ENCODE results near the gene ITPKC. TPM values are rescaled to one million over a fixed set of nuclear protein-coding genes. Genes with fewer than 3 reads are reported as not detected.

The ITPKC gene
- total and polyA plus RNA-seq, 9 of the 15 experiments (the other 6 are each of a cell fraction or from before 2014, with no cell fraction given), result 0.08 to 9.3 (median 5.8) TPM

GRCh38 chr19:40741527-40742390 is 24.8 kb downstream of the ITPKC start (continued):
- TF ChIP-seq MECOM (CRISPR knock-in tag; IDR thresholded peaks at IDR 0.05), result no peak
- TF ChIP-seq RAD51 (IDR thresholded peaks at IDR 0.05; ENCODE audit: borderline replicate concordance, low read depth), result peak; percentile 70
- no peak for TF ChIP-seq EWSR1 (IDR thresholded peaks at IDR 0.05; ENCODE audit: borderline replicate concordance, low read depth, partially characterized antibody)
- no peak for TF ChIP-seq SP2 (IDR thresholded peaks at IDR 0.05; ENCODE audit: extremely low read depth, low read depth, low read length, poor library complexity, severe bottlenecking)
- no peak for TF ChIP-seq C11orf30 (IDR thresholded peaks at IDR 0.05; ENCODE audit: low read depth)
- TF ChIP-seq ELK3 (CRISPR knock-in tag; IDR thresholded peaks at IDR 0.05), result no peak
- TF ChIP-seq PHF21A (IDR thresholded peaks at IDR 0.05; ENCODE audit: borderline replicate concordance, low read depth), result no peak
- no peak for TF ChIP-seq BRD9 (IDR thresholded peaks at IDR 0.05; ENCODE audit: low read depth, partially characterized antibody)
- peak; percentile 82; the same call in 1 of the 2 replicates for TF ChIP-seq TOE1 (IDR thresholded peaks at IDR 0.05; ENCODE audit: borderline replicate concordance)
- TF ChIP-seq TOE1 (CRISPR knock-in tag; IDR thresholded peaks at IDR 0.05; ENCODE audit: borderline replicate concordance, low read depth), result no peak
- TF ChIP-seq TAF1 (IDR thresholded peaks at IDR 0.05; ENCODE audit: control insufficient read depth, extremely low read depth, insufficient read depth, low read length, severe bottlenecking), result no peak
- TF ChIP-seq ZFX (CRISPR knock-in tag; IDR thresholded peaks at IDR 0.05), result peak; percentile 35; the same call in 1 of the 2 replicates
- no peak for TF ChIP-seq SRSF1 (IDR thresholded peaks at IDR 0.05; ENCODE audit: low read depth, low read length)
- TF ChIP-seq ZNF263 (CRISPR knock-in tag; IDR thresholded peaks at IDR 0.05; ENCODE audit: borderline replicate concordance), result no peak
- peak; percentile 85 for TF ChIP-seq TFE3 (CRISPR knock-in tag; IDR thresholded peaks at IDR 0.05)
- peak; percentile 8 to 35 (median 11); a peak in 2 of 6 replicates for TF ChIP-seq CTCF (IDR thresholded peaks at IDR 0.05 in 2 of 3, conservative IDR thresholded peaks at IDR 0.05 in 1 of 3; ENCODE audit: insufficient read depth in 2 of 3, low read depth in 1 of 3, low read length in 3 of 3)
- no peak for TF ChIP-seq ZNF449 (CRISPR knock-in tag; IDR thresholded peaks at IDR 0.05)
- no peak for TF ChIP-seq KLF16 (IDR thresholded peaks at IDR 0.05)
- no peak for TF ChIP-seq PTBP1 (IDR thresholded peaks at IDR 0.05; ENCODE audit: low read depth, low read length)
- TF ChIP-seq PHTF2 (CRISPR knock-in tag; IDR thresholded peaks at IDR 0.05), result no peak
- TF ChIP-seq HDAC3 (IDR thresholded peaks at IDR 0.05; ENCODE audit: borderline replicate concordance, partially characterized antibody), result no peak
